ENCODE measurements around the gene CCDC88A.

CCDC88A gene

DNA sequence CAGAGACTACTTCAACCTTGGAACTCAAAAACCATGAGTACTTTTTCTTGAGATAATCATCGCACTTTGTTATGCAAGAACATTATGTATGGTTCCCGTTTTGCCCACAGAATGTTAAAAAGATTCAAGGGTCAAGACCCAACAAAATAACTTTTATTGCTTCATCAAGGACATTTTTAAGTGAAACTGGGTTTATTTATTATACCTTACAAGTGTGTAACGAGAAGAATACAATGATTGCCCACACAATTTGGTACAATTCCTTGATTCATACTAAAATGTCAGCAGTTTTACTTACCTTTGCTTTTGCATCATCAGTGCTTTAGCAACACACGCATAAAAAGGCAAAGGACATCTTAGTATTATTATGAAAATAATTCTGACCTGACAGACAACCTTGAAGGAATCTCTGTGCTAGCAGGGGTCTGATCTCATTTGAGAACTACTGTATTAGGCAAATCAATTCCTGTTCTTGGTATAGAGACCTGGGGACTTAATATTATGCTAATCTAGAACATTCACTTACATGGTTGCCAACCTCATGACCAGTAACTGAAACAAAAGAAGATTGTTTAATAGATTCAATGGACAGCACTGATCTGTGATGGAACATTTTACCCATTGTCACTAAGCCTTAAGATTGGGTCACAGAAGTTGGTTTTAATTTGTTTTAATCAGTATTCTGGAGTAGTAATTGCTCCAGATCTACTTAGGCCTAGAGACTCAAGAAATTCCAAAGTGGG is 16.2 kb downstream of the CCDC88A start:
- no peak for DNase-seq (ENCODE audit: low spot score)
- TF ChIP-seq, protein P1, sequence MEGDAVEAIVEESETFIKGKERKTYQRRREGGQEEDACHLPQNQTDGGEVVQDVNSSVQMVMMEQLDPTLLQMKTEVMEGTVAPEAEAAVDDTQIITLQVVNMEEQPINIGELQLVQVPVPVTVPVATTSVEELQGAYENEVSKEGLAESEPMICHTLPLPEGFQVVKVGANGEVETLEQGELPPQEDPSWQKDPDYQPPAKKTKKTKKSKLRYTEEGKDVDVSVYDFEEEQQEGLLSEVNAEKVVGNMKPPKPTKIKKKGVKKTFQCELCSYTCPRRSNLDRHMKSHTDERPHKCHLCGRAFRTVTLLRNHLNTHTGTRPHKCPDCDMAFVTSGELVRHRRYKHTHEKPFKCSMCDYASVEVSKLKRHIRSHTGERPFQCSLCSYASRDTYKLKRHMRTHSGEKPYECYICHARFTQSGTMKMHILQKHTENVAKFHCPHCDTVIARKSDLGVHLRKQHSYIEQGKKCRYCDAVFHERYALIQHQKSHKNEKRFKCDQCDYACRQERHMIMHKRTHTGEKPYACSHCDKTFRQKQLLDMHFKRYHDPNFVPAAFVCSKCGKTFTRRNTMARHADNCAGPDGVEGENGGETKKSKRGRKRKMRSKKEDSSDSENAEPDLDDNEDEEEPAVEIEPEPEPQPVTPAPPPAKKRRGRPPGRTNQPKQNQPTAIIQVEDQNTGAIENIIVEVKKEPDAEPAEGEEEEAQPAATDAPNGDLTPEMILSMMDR (IDR thresholded peaks at IDR 0.05; ENCODE audit: borderline replicate concordance, control extremely low read depth, extremely low read depth, insufficient read depth, missing control alignments) = no peak
- in situ Hi-C loops (cut with MboI; ENCODE audit: low sequenced_read_pairs, unreplicated experiment) = no loop called here

DNA sequence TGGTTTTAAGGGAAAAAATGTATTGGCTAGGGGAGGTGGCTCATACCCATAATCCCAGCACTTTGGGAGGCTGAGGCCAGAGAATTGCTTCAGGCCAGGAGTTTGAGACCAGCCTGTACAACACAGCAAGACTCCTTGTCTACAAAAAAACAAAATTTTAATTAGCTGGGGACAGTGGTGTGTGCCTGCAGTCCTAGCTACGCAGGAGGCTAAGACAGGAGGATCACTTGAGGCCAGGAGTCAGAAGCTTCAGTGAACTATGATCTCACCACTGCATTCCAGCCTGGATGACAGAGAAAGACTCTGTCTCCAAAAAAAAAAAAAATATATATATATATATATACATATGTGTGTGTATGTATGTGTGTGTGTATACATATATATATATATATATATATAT is 18.5 kb downstream of the CCDC88A start:
- no peak for DNase-seq (ENCODE audit: low spot score)
- in situ Hi-C loops (cut with MboI; ENCODE audit: low sequenced_read_pairs, unreplicated experiment) = no loop called here
- TF ChIP-seq, protein P1 (IDR thresholded peaks at IDR 0.05; ENCODE audit: borderline replicate concordance, control extremely low read depth, extremely low read depth, insufficient read depth, missing control alignments) = no peak

DNA sequence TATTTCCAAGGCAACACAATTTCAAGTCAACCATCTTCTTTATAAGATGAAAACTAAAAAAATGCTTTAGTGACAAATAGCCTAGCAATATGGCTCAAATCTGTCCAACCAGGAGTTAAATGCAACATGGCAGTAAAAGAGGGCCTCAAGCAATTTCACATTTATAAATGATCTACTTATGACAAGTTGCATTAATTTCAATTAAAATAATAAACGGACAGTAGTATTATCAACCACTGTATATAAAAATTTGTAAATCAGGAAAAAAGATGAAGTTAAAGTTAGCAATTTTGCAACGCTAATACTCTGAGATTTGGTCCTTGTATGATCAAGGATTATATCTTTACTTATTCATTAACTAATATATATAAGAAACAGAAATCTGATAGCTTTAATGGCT is 19.3 kb downstream of the CCDC88A start:
- in situ Hi-C loops (cut with MboI; ENCODE audit: low sequenced_read_pairs, unreplicated experiment) = no loop called here
- TF ChIP-seq, protein P1 (IDR thresholded peaks at IDR 0.05; ENCODE audit: borderline replicate concordance, control extremely low read depth, extremely low read depth, insufficient read depth, missing control alignments) = no peak
- DNase-seq (ENCODE audit: low spot score) = no peak

DNA sequence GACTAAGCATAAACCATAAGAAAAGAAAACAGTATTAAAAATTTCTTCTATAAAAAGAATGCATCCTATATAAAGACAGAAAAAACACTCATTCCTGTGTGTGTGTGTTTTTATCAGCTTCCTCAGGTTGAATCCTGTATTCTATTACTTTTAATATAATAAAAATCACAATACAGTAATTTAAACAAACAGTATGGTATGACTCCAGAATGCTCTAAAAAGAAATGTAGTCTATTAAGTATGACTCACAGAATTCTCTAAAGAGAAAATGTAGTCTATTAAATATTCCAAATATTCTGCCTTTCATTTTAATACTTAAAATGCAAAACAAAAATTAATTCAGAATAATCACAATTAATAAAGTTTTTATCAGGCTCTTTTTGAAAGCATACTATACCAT is 19.8 kb downstream of the CCDC88A start:
- TF ChIP-seq, protein P1 (IDR thresholded peaks at IDR 0.05; ENCODE audit: borderline replicate concordance, control extremely low read depth, extremely low read depth, insufficient read depth, missing control alignments) = no peak
- no peak for DNase-seq (ENCODE audit: low spot score)
- in situ Hi-C loops (cut with MboI; ENCODE audit: low sequenced_read_pairs, unreplicated experiment) = no loop called here

DNA sequence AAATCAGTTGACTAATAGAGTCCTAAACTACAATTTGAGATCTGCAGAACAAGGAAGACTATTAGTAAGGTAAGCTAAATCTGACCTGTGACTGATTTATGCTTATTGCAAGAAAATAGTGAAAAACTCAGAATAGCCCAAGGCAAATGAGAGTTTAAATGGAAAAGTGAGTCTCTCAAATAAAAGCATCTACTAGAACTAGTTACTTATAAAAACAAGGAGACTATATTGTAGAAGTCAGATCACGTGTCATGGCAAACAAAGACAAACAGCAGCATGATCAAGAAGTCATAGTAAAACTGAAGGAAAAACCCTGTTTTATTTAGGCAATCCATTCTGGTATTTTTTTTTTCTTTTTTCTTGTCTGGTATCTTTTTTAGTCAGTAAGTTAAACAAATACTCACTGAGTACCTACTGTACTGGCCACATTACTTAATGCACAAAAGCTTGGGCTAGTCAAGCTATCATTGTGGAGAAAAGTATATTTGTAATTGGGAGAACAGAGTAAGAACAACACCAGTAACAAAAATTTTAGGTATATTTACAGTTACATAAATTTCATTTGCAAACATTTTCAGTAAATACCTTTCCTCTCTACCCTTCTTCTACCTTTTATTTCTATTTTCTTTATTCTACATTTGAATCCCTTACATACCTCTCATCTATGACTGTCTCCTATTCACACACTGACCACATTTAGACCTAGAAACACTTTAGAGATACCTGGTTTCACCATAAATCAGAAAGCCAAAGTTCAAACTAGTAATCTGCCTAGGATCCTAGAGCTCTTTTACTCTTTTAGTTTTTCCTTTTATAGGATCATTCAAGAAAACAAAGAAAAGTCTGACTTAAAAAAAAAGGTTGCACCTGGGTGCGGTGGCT is 23.7 kb downstream of the CCDC88A start:
- TF ChIP-seq, protein P1 (IDR thresholded peaks at IDR 0.05; ENCODE audit: borderline replicate concordance, control extremely low read depth, extremely low read depth, insufficient read depth, missing control alignments) = no peak
- DNase-seq (ENCODE audit: low spot score) = no peak
- in situ Hi-C loops (cut with MboI; ENCODE audit: low sequenced_read_pairs, unreplicated experiment) = no loop called here

DNA sequence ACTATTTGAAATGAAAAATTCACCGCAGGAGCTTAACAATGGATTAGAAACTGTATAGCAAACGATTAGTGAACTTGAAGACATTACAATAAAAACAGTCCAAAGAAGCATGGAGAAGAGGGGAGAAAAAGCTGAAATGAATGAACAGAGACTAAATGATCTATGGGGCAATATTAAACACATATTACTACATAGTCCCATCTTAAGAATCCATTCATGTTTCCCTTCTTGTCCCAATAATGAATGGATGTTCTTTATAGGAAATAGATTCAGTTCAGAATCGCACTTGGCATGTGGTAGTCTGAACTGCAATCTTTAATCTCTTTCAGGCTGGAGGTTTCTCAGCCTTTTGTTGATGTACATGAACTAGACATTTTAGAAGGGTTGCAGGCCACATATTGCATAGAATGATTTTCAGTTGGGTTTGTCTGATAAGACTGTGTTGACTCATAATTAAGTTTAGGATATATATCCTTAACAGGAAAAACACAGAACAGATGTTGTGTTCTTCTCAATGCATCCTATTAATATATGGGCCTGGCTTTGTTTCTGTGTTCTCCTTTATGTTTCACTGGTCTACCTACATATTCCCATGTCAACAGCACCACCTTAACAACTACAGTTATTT is 27.9 kb downstream of the CCDC88A start:
- in situ Hi-C loops (cut with MboI; ENCODE audit: low sequenced_read_pairs, unreplicated experiment) = no loop called here
- TF ChIP-seq, protein P1 (IDR thresholded peaks at IDR 0.05; ENCODE audit: borderline replicate concordance, control extremely low read depth, extremely low read depth, insufficient read depth, missing control alignments) = no peak
- DNase-seq (ENCODE audit: low spot score) = no peak
